HEK293 (cell line): Measurements from ENCODE around the gene PMVK.

ENCODE experiments used
- BCL11A ChIP-seq: fragments of 450-650 bp; formaldehyde crosslinking; IDR thresholded peaks from 2 replicates; pipeline ENCODE4 v1.5.1; 2016; ENCODE audit warnings: low read depth, missing biosample characterization, missing genetic modification characterization
- EGR2 ChIP-seq: fragments of 450-650 bp; formaldehyde crosslinking; IDR thresholded peaks from 2 replicates; pipeline ENCODE4 v1.5.1; 2016; ENCODE audit warnings: low read depth, missing biosample characterization, missing genetic modification characterization
- GLIS2 ChIP-seq: fragments of 450-650 bp; formaldehyde crosslinking; IDR thresholded peaks from 2 replicates; pipeline ENCODE4 v1.5.1; 2016; ENCODE audit warnings: missing biosample characterization, missing genetic modification characterization
- KLF9 ChIP-seq: fragments of 450-650 bp; formaldehyde crosslinking; IDR thresholded peaks from 2 replicates; pipeline ENCODE4 v1.5.1; 2016; ENCODE audit warnings: missing biosample characterization, missing genetic modification characterization, low read depth
- SCRT2 ChIP-seq: fragments of 450-650 bp; formaldehyde crosslinking; IDR thresholded peaks from 2 replicates; pipeline ENCODE4 v1.5.1; 2016; ENCODE audit warnings: missing biosample characterization, missing genetic modification characterization
- SP3 ChIP-seq: fragments of 450-650 bp; formaldehyde crosslinking; IDR thresholded peaks from 2 replicates; pipeline ENCODE4 v1.5.1; 2016; ENCODE audit warnings: missing biosample characterization, missing genetic modification characterization
- ZBTB17 ChIP-seq: fragments of 450-650 bp; formaldehyde crosslinking; IDR thresholded peaks from 2 replicates; pipeline ENCODE4 v1.5.1; 2016; ENCODE audit warnings: missing biosample characterization, missing genetic modification characterization
- ZNF10 ChIP-seq: fragments of 450-650 bp; formaldehyde crosslinking; IDR thresholded peaks from 2 replicates; pipeline ENCODE4 v1.5.1; 2017; ENCODE audit warnings: missing biosample characterization, missing genetic modification characterization
- ZNF112 ChIP-seq: fragments of 450-650 bp; formaldehyde crosslinking; IDR thresholded peaks from 2 replicates; pipeline ENCODE4 v1.5.0; 2017; ENCODE audit warnings: missing biosample characterization, missing genetic modification characterization
- ZNF2 ChIP-seq: fragments of 450-650 bp; formaldehyde crosslinking; IDR thresholded peaks from 2 replicates; pipeline ENCODE4 v1.5.1; 2016; ENCODE audit warnings: missing biosample characterization, missing genetic modification characterization
- ZNF239 ChIP-seq: fragments of 450-650 bp; formaldehyde crosslinking; IDR thresholded peaks from 2 replicates; pipeline ENCODE4 v1.5.1; 2016; ENCODE audit warnings: missing biosample characterization, missing genetic modification characterization
- ZNF266 ChIP-seq: fragments of 450-650 bp; formaldehyde crosslinking; IDR thresholded peaks from 2 replicates; pipeline ENCODE4 v1.5.1; 2016; ENCODE audit warnings: missing biosample characterization, missing genetic modification characterization, low read depth
- ZNF311 ChIP-seq: fragments of 450-650 bp; formaldehyde crosslinking; IDR thresholded peaks from 2 replicates; pipeline ENCODE4 v1.5.1; 2017; ENCODE audit warnings: missing biosample characterization, missing genetic modification characterization, borderline replicate concordance
- ZNF366 ChIP-seq: fragments of 450-650 bp; formaldehyde crosslinking; conservative IDR thresholded peaks from 2 replicates; pipeline ENCODE4 v1.5.1; 2016; ENCODE audit warnings: missing biosample characterization, missing genetic modification characterization
- ZNF416 ChIP-seq: fragments of 450-650 bp; formaldehyde crosslinking; IDR thresholded peaks from 2 replicates; pipeline ENCODE4 v1.5.1; 2016; ENCODE audit warnings: missing biosample characterization, missing genetic modification characterization
- ZNF423 ChIP-seq: fragments of 450-650 bp; formaldehyde crosslinking; IDR thresholded peaks from 2 replicates; pipeline ENCODE4 v1.5.1; 2016; ENCODE audit warnings: missing biosample characterization, missing genetic modification characterization
- ZNF596 ChIP-seq: fragments of 450-650 bp; IDR thresholded peaks from 2 replicates; pipeline ENCODE4 v1.5.0; 2018; ENCODE audit warnings: missing biosample characterization, mild to moderate bottlenecking, missing genetic modification characterization, moderate library complexity
- ZNF76 ChIP-seq: fragments of 450-650 bp; formaldehyde crosslinking; IDR thresholded peaks from 2 replicates; pipeline ENCODE4; 2016; ENCODE audit warnings: low read depth, missing biosample characterization, missing genetic modification characterization, borderline replicate concordance
- ZNF768 ChIP-seq: fragments of 450-650 bp; formaldehyde crosslinking; IDR thresholded peaks from 2 replicates; pipeline ENCODE4 v1.5.1; 2018; ENCODE audit warnings: missing biosample characterization, mild to moderate bottlenecking, missing genetic modification characterization
- ZNF777 ChIP-seq: fragments of 450-650 bp; formaldehyde crosslinking; IDR thresholded peaks from 2 replicates; pipeline ENCODE4 v1.5.1; 2017; ENCODE audit warnings: missing biosample characterization, missing genetic modification characterization, borderline replicate concordance
- ZNF792 ChIP-seq: fragments of 450-650 bp; formaldehyde crosslinking; IDR thresholded peaks from 2 replicates; pipeline ENCODE4 v1.5.1; 2016; ENCODE audit warnings: missing biosample characterization, missing genetic modification characterization
- TF ChIP-seq, protein P1 (sequence below): fragments of 450-650 bp; formaldehyde crosslinking; IDR thresholded peaks from 2 replicates; pipeline ENCODE4 v1.5.1; 2016; ENCODE audit warnings: missing biosample characterization, missing genetic modification characterization
- TF ChIP-seq, protein P2 (sequence below): fragments of 450-650 bp; formaldehyde crosslinking; IDR thresholded peaks from 2 replicates; pipeline ENCODE4 v1.5.1; 2016; ENCODE audit warnings: missing biosample characterization, missing genetic modification characterization
- TF ChIP-seq, protein P3 (sequence below): fragments of 450-650 bp; formaldehyde crosslinking; IDR thresholded peaks from 2 replicates; pipeline ENCODE4 v1.5.1; 2017; ENCODE audit warnings: missing biosample characterization, missing genetic modification characterization
- TF ChIP-seq, protein P4 (sequence below): fragments of 450-650 bp; formaldehyde crosslinking; IDR thresholded peaks from 2 replicates; pipeline ENCODE4 v1.5.1; 2017; ENCODE audit warnings: missing biosample characterization, missing genetic modification characterization
- TF ChIP-seq, protein P5 (sequence below): fragments of 450-650 bp; IDR thresholded peaks from 2 replicates; pipeline ENCODE4 v1.5.1; 2018; ENCODE audit warnings: missing biosample characterization, mild to moderate bottlenecking, missing genetic modification characterization
- TF ChIP-seq, protein P6 (sequence below): fragments of 450-650 bp; formaldehyde crosslinking; IDR thresholded peaks from 2 replicates; pipeline ENCODE4 v1.5.1; 2016; ENCODE audit warnings: missing biosample characterization, missing genetic modification characterization
- TF ChIP-seq, protein P7 (sequence below): fragments of 450-650 bp; formaldehyde crosslinking; IDR thresholded peaks from 2 replicates; pipeline ENCODE4 v1.5.0; 2017; ENCODE audit warnings: missing biosample characterization, missing genetic modification characterization, borderline replicate concordance

The PMVK gene

DNA sequence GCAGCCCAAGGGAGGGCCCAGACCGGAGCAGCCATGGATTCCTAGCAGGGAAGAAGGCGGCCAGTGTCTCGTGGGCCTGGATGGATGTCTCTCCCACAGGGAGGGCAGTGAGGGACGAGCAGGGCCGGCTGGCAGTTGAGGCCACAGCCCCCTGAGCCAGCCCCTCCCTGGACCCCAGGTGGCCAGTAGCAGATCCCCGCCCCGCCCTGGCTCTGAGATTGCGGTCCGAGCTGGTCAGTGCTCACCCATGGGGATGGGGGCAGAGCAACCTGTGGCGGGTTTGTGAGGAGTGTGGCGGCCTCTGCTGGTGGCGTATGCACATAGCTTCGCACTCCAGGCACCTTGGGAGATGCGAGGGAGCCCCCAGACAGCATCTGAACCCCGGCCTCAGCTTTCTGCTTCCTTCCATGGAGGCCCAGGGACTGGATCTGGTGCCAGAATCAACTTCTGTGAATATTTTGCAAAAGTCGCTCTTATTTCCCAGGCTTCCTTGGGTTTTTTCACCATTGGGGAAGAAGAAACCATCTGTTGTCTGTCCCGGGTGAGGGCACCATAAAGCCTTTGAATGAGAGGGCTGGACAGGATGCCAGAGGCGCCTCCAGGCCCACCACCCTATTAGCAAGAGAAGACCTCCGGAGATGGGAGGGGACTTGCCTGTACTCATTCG lies 58.0 kb downstream of the PMVK start (continued):
- TF ChIP-seq, protein P1, sequence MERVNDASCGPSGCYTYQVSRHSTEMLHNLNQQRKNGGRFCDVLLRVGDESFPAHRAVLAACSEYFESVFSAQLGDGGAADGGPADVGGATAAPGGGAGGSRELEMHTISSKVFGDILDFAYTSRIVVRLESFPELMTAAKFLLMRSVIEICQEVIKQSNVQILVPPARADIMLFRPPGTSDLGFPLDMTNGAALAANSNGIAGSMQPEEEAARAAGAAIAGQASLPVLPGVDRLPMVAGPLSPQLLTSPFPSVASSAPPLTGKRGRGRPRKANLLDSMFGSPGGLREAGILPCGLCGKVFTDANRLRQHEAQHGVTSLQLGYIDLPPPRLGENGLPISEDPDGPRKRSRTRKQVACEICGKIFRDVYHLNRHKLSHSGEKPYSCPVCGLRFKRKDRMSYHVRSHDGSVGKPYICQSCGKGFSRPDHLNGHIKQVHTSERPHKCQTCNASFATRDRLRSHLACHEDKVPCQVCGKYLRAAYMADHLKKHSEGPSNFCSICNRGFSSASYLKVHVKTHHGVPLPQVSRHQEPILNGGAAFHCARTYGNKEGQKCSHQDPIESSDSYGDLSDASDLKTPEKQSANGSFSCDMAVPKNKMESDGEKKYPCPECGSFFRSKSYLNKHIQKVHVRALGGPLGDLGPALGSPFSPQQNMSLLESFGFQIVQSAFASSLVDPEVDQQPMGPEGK (tag by site-specific recombination), result peak; percentile 64; the same call in 1 of the 2 replicates
- TF ChIP-seq ZNF366 (tag by site-specific recombination) (no peak), EGR2 (no peak), ZBTB17 (peak; percentile 68), ZNF2 (tag by site-specific recombination) (0 out of 2 replicates have a peak, but pooled peaks have one; percentile 58), ZNF596 (no peak), ZNF777 (no peak), SP3 (tag by site-specific recombination) (0 out of 2 replicates have a peak, but pooled peaks have one; percentile 32), ZNF416 (tag by site-specific recombination) (no peak), ZNF792 (no peak), GLIS2 (tag by site-specific recombination) (peak; percentile 51; the same call in 1 of the 2 replicates), ZNF311 (no peak), KLF9 (tag by site-specific recombination) (no peak), ZNF239 (tag by site-specific recombination) (no peak), ZNF10 (no peak), BCL11A (tag by site-specific recombination) (no peak; the same call in 1 of the 2 replicates), ZNF768 (no peak), ZNF266 (tag by site-specific recombination) (no peak), SCRT2 (tag by site-specific recombination) (peak; percentile 99), ZNF76 (0 out of 2 replicates have a peak, but pooled peaks have one; percentile 24), ZNF423 (tag by site-specific recombination) (no peak), ZNF112 (tag by site-specific recombination) (no peak)
- TF ChIP-seq, protein P2, sequence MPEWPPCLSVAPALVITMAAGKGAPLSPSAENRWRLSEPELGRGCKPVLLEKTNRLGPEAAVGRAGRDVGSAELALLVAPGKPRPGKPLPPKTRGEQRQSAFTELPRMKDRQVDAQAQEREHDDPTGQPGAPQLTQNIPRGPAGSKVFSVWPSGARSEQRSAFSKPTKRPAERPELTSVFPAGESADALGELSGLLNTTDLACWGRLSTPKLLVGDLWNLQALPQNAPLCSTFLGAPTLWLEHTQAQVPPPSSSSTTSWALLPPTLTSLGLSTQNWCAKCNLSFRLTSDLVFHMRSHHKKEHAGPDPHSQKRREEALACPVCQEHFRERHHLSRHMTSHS (tag by site-specific recombination), result no peak
- TF ChIP-seq, protein P3, sequence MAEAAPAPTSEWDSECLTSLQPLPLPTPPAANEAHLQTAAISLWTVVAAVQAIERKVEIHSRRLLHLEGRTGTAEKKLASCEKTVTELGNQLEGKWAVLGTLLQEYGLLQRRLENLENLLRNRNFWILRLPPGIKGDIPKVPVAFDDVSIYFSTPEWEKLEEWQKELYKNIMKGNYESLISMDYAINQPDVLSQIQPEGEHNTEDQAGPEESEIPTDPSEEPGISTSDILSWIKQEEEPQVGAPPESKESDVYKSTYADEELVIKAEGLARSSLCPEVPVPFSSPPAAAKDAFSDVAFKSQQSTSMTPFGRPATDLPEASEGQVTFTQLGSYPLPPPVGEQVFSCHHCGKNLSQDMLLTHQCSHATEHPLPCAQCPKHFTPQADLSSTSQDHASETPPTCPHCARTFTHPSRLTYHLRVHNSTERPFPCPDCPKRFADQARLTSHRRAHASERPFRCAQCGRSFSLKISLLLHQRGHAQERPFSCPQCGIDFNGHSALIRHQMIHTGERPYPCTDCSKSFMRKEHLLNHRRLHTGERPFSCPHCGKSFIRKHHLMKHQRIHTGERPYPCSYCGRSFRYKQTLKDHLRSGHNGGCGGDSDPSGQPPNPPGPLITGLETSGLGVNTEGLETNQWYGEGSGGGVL (tag by site-specific recombination), result no peak
- TF ChIP-seq, protein P4, sequence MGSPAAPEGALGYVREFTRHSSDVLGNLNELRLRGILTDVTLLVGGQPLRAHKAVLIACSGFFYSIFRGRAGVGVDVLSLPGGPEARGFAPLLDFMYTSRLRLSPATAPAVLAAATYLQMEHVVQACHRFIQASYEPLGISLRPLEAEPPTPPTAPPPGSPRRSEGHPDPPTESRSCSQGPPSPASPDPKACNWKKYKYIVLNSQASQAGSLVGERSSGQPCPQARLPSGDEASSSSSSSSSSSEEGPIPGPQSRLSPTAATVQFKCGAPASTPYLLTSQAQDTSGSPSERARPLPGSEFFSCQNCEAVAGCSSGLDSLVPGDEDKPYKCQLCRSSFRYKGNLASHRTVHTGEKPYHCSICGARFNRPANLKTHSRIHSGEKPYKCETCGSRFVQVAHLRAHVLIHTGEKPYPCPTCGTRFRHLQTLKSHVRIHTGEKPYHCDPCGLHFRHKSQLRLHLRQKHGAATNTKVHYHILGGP, result no peak
- TF ChIP-seq, protein P5, sequence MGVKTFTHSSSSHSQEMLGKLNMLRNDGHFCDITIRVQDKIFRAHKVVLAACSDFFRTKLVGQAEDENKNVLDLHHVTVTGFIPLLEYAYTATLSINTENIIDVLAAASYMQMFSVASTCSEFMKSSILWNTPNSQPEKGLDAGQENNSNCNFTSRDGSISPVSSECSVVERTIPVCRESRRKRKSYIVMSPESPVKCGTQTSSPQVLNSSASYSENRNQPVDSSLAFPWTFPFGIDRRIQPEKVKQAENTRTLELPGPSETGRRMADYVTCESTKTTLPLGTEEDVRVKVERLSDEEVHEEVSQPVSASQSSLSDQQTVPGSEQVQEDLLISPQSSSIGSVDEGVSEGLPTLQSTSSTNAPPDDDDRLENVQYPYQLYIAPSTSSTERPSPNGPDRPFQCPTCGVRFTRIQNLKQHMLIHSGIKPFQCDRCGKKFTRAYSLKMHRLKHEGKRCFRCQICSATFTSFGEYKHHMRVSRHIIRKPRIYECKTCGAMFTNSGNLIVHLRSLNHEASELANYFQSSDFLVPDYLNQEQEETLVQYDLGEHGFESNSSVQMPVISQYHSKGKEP (tag by site-specific recombination), result no peak
- TF ChIP-seq, protein P6, sequence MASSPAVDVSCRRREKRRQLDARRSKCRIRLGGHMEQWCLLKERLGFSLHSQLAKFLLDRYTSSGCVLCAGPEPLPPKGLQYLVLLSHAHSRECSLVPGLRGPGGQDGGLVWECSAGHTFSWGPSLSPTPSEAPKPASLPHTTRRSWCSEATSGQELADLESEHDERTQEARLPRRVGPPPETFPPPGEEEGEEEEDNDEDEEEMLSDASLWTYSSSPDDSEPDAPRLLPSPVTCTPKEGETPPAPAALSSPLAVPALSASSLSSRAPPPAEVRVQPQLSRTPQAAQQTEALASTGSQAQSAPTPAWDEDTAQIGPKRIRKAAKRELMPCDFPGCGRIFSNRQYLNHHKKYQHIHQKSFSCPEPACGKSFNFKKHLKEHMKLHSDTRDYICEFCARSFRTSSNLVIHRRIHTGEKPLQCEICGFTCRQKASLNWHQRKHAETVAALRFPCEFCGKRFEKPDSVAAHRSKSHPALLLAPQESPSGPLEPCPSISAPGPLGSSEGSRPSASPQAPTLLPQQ (tag by site-specific recombination), result peak; percentile 51; the same call in 1 of the 2 replicates
- TF ChIP-seq, protein P7, sequence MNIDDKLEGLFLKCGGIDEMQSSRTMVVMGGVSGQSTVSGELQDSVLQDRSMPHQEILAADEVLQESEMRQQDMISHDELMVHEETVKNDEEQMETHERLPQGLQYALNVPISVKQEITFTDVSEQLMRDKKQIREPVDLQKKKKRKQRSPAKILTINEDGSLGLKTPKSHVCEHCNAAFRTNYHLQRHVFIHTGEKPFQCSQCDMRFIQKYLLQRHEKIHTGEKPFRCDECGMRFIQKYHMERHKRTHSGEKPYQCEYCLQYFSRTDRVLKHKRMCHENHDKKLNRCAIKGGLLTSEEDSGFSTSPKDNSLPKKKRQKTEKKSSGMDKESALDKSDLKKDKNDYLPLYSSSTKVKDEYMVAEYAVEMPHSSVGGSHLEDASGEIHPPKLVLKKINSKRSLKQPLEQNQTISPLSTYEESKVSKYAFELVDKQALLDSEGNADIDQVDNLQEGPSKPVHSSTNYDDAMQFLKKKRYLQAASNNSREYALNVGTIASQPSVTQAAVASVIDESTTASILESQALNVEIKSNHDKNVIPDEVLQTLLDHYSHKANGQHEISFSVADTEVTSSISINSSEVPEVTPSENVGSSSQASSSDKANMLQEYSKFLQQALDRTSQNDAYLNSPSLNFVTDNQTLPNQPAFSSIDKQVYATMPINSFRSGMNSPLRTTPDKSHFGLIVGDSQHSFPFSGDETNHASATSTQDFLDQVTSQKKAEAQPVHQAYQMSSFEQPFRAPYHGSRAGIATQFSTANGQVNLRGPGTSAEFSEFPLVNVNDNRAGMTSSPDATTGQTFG, result no peak
